ENCODE results near the gene ST3GAL5. TPM values are rescaled to one million over a fixed set of nuclear protein-coding genes. Genes with fewer than 3 reads are reported as not detected.

ST3GAL5 gene
- total RNA-seq, 1 experiment from 2014 or later: 25.3 TPM

DNA sequence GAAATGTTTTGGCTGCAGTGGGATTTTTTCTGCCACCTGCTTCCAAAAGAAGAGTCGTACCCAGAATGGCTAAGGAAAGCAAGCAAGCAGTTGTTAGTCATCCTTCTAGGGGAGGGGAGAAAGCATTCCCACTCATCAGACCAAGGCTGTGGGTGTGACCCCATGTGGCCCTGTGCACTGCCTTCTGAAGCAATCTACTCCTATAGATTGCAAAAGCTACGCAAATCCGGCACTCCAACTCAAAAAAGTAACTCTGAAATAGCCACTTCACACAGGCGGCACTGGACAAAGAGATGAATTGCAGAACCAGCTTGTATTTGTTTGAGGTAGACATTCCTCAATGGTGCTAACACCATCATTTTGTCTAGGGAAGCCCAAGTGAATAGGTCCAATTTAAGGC, 44.3 kb downstream of the ST3GAL5 start:
- DNase-seq (ENCODE audit: low spot score): no peak
- CTCF ChIA-PET: no interaction called here
- intact Hi-C loops (cut with micrococcal nuclease; ENCODE audit: unreplicated experiment): no loop called here

DNA sequence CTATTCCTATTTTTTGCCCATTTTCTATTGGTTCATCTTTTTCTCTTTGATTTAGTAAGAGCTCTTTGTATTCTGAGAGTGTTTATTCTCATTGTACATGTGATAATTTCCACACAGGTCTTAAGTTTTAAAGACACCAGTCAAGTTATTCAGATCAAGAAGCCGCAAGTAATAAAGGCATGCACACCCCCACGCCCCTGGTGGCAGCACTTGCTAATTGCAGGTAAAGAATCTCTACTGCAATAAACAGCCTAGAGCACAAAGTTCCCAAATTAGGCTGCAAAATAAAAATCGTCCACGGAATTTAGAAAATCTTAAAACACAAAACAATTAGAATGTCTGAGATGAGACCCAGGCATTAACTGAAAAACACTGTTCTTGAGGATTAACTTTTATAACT, 45.2 kb downstream of the ST3GAL5 start:
- BruUV-seq (replicated peaks): no TSS peak
- H3K9me3 ChIP-seq (ENCODE audit: low read depth, low read length, poor library complexity, severe bottlenecking): peaks cover 6% of the 10 kb centered on the region
- TF ChIP-seq, protein P1, sequence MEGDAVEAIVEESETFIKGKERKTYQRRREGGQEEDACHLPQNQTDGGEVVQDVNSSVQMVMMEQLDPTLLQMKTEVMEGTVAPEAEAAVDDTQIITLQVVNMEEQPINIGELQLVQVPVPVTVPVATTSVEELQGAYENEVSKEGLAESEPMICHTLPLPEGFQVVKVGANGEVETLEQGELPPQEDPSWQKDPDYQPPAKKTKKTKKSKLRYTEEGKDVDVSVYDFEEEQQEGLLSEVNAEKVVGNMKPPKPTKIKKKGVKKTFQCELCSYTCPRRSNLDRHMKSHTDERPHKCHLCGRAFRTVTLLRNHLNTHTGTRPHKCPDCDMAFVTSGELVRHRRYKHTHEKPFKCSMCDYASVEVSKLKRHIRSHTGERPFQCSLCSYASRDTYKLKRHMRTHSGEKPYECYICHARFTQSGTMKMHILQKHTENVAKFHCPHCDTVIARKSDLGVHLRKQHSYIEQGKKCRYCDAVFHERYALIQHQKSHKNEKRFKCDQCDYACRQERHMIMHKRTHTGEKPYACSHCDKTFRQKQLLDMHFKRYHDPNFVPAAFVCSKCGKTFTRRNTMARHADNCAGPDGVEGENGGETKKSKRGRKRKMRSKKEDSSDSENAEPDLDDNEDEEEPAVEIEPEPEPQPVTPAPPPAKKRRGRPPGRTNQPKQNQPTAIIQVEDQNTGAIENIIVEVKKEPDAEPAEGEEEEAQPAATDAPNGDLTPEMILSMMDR (conservative IDR thresholded peaks at IDR 0.05; ENCODE audit: low read depth, low read length): peak; percentile 61
- no peak for TF ChIP-seq EZH2 (IDR thresholded peaks at IDR 0.05; ENCODE audit: borderline replicate concordance, low read depth, low read length, poor library complexity, severe bottlenecking)
- DNase-seq (ENCODE audit: low spot score): peak; percentile 21
- POLR2A ChIA-PET (ENCODE audit: low non-redundant PET): no interaction called here
- H3K27ac ChIP-seq (ENCODE audit: low read depth, low read length, poor library complexity, severe bottlenecking): no peak overlapping the region
- H3K27me3 ChIP-seq (replicated peaks; ENCODE audit: insufficient read depth, low read depth, low read length, poor library complexity): no peaks in the 10 kb centered on the region
- intact Hi-C loops (cut with micrococcal nuclease; ENCODE audit: unreplicated experiment): no loop called here
- no peaks in the 10 kb centered on the region for H3K4me1 ChIP-seq (ENCODE audit: insufficient read depth, low read length, poor library complexity, severe bottlenecking)
- peaks cover 13% of the 10 kb centered on the region for H3K36me3 ChIP-seq (ENCODE audit: insufficient read depth, low read length, poor library complexity, severe bottlenecking)
- H3K4me3 ChIP-seq (ENCODE audit: low read depth, low read length, poor library complexity, severe bottlenecking): no peak overlapping the region
- CTCF ChIA-PET: no interaction called here

More for the DNA sequence above, 44.3 kb downstream of the ST3GAL5 start:
- no peak overlapping the region for H3K27ac ChIP-seq (ENCODE audit: low read depth, low read length, poor library complexity, severe bottlenecking)
- H3K27me3 ChIP-seq (replicated peaks; ENCODE audit: insufficient read depth, low read depth, low read length, poor library complexity): no peaks in the 10 kb centered on the region
- peaks cover 6% of the 10 kb centered on the region for H3K9me3 ChIP-seq (ENCODE audit: low read depth, low read length, poor library complexity, severe bottlenecking)
- BruUV-seq (replicated peaks): no TSS peak
- POLR2A ChIA-PET (ENCODE audit: low non-redundant PET): interaction anchor here (0.5 kb wide), 1 partner anchor 14 kb away, joined by 3 read pairs; no protein-coding TSS in a partner anchor
- no peaks in the 10 kb centered on the region for H3K4me1 ChIP-seq (ENCODE audit: insufficient read depth, low read length, poor library complexity, severe bottlenecking)
- TF ChIP-seq, protein P1 (conservative IDR thresholded peaks at IDR 0.05; ENCODE audit: low read depth, low read length): no peak
- no peak for TF ChIP-seq EZH2 (IDR thresholded peaks at IDR 0.05; ENCODE audit: borderline replicate concordance, low read depth, low read length, poor library complexity, severe bottlenecking)
- peaks cover 13% of the 10 kb centered on the region for H3K36me3 ChIP-seq (ENCODE audit: insufficient read depth, low read length, poor library complexity, severe bottlenecking)
- H3K4me3 ChIP-seq (ENCODE audit: low read depth, low read length, poor library complexity, severe bottlenecking): no peak overlapping the region

DNA sequence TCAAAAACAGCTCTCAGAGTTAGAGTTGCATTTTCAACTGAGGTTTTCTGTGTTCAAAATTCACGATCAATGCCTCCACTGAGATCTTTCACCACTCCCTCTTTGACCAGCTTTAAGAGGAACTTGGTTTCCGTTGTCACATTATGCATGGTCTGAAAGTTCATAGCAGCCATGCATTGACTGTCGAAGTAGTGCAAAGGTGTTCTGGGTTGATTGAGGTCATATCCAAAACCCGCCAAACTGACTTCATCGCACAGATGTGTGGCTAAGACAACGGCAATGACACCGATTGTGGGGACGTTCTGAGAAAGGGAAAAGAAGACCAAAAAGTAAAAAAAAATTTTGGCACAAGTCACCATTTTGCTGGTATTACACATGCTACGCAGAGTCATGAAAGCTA, 48.7 kb downstream of the ST3GAL5 start:
- BruUV-seq (replicated peaks): no TSS peak

More for the DNA sequence above, 48.7 kb downstream of the ST3GAL5 start:
- TF ChIP-seq, protein P1 (conservative IDR thresholded peaks at IDR 0.05; ENCODE audit: low read depth, low read length): no peak
- TF ChIP-seq EZH2 (IDR thresholded peaks at IDR 0.05; ENCODE audit: borderline replicate concordance, low read depth, low read length, poor library complexity, severe bottlenecking): no peak
- CTCF ChIA-PET: no interaction called here
- peaks cover 13% of the 10 kb centered on the region for H3K36me3 ChIP-seq (ENCODE audit: insufficient read depth, low read length, poor library complexity, severe bottlenecking)
- no peaks in the 10 kb centered on the region for H3K4me1 ChIP-seq (ENCODE audit: insufficient read depth, low read length, poor library complexity, severe bottlenecking)
- H3K27me3 ChIP-seq (replicated peaks; ENCODE audit: insufficient read depth, low read depth, low read length, poor library complexity): no peaks in the 10 kb centered on the region
- POLR2A ChIA-PET (ENCODE audit: low non-redundant PET): no interaction called here
- intact Hi-C loops (cut with micrococcal nuclease; ENCODE audit: unreplicated experiment): no loop called here
- H3K9me3 ChIP-seq (ENCODE audit: low read depth, low read length, poor library complexity, severe bottlenecking): peaks cover 6% of the 10 kb centered on the region
- H3K4me3 ChIP-seq (ENCODE audit: low read depth, low read length, poor library complexity, severe bottlenecking): no peak overlapping the region
- no peak overlapping the region for H3K27ac ChIP-seq (ENCODE audit: low read depth, low read length, poor library complexity, severe bottlenecking)
- DNase-seq (ENCODE audit: low spot score): no peak

All from A673 (cell line).